MM.1S (cell line): ENCODE results near the gene ISY1.

Experiments
- CTCF ChIP-seq: fragments of 300-600 bp; sonication (generic); IDR thresholded peaks from 2 replicates; pipeline ENCODE4 v1.5.1; 2016; ENCODE audit warnings: antibody characterized with exemption, low read length, mixed read lengths
- EZH2 ChIP-seq: fragments of 300-600 bp; sonication (generic); optimal IDR thresholded peaks from 2 replicates; pipeline ENCODE3; 2017; ENCODE audit warnings: low read depth, mild to moderate bottlenecking, antibody characterized with exemption, low read length, mixed read lengths

- TF ChIP-seq EZH2 = no peak
- TF ChIP-seq CTCF = peak; percentile 62
Measured at GRCh38 chr3:129106320-129106719, 54.5 kb downstream of the ISY1 start.
